Karpas-422 (cell line): ENCODE measurements around the gene OR2L8. TPM values are rescaled to one million over a fixed set of nuclear protein-coding genes. Genes with fewer than 3 reads are reported as not detected.

Experiments
- DNase-seq: peaks from one replicate; pipeline ENCODE4 v3.0.0-alpha.2; 2015
- H2AFZ ChIP-seq: fragments of 200-600 bp; sonication (generic); 2 replicates; pipeline ENCODE4 v1.6.1; 2014; ENCODE audit warnings: antibody characterized with exemption, low read length, mixed read lengths
- H3K27ac ChIP-seq: fragments of 200-600 bp; sonication (generic); 2 replicates; pipeline ENCODE4 v1.5.1; 2014; ENCODE audit warnings: mild to moderate bottlenecking, low read length, moderate library complexity
- H3K27me3 ChIP-seq: fragments of 200-600 bp; sonication (generic); 2 replicates; pipeline ENCODE4 v1.6.1; 2014; ENCODE audit warnings: low read length, mixed read lengths
- H3K36me3 ChIP-seq: fragments of 200-600 bp; sonication (generic); 2 replicates; pipeline ENCODE4 v1.6.1; 2014; ENCODE audit warnings: low read length, mixed read lengths; ENCODE audit not compliant: insufficient read depth
- H3K4me1 ChIP-seq: fragments of 200-600 bp; sonication (generic); 2 replicates; pipeline ENCODE4 v1.6.1; 2014; ENCODE audit warnings: mild to moderate bottlenecking, low read length, mixed read lengths
- H3K4me2 ChIP-seq: fragments of 200-600 bp; sonication (generic); 2 replicates; pipeline ENCODE4 v1.6.1; 2014; ENCODE audit warnings: low read length, low read depth, mild to moderate bottlenecking; ENCODE audit not compliant: poor library complexity, severe bottlenecking
- H3K4me3 ChIP-seq: fragments of 200-600 bp; sonication (generic); 2 replicates; pipeline ENCODE4 v1.5.1; 2014; ENCODE audit warnings: mild to moderate bottlenecking, antibody characterized with exemption, low read length, mixed read lengths
- H3K79me2 ChIP-seq: fragments of 200-600 bp; sonication (generic); 2 replicates; pipeline ENCODE4 v1.6.1; 2014; ENCODE audit warnings: mild to moderate bottlenecking, low read length, mixed read lengths
- H3K9ac ChIP-seq: fragments of 200-600 bp; sonication (generic); 2 replicates; pipeline ENCODE4 v1.6.0; 2014; ENCODE audit warnings: low read length
- H3K9me2 ChIP-seq: fragments of 200-600 bp; sonication (generic), shearing (Covaris generic); replicated peaks from 2 replicates; pipeline ENCODE4 v1.6.0; 2014; ENCODE audit warnings: mild to moderate bottlenecking, low read length, moderate library complexity; ENCODE audit not compliant: insufficient read depth
- H3K9me3 ChIP-seq: fragments of 300-700, 200-600 bp; sonication (generic); 2 replicates; pipeline ENCODE4 v1.6.1; 2014; ENCODE audit warnings: low read length, mixed read lengths
- H4K20me1 ChIP-seq: fragments of 200-600 bp; sonication (generic); 2 replicates; pipeline ENCODE4 v1.6.1; 2014; ENCODE audit warnings: mild to moderate bottlenecking, antibody characterized with exemption, low read length, low read depth; ENCODE audit not compliant: insufficient read depth
- total RNA-seq: library from RNA; depleted of rRNA; stranded (reverse); fragments of >200 nt; shearing (Covaris generic); gene quantifications from 2 replicates; pipeline ENCODE4 v1.2.3, GENCODE V29; 2014; ENCODE audit warnings: low replicate concordance

OR2L8 gene
- total RNA-seq, 1 experiment from 2014 or later, result not detected

DNA sequence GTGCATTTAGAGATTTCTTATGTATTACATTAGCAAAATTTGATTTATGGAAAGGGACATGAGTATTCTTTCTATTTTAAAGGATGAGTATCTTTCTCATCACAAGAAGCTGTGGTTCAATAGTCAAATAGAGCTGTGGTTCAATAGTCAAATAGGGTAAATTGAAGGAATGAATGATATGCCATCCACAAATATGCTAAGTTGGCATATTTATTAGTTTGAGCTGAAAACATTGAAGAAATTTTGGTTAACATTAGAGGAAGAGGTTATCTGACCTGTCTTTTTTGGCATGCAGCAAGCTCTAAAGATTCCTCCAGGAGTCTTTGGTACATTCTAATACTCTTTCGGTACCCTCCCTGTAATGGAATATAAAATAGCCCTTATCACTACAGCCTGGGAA is 4.8 kb downstream of the OR2L8 start:
- H2AFZ ChIP-seq, result no peak overlapping the region
- H3K36me3 ChIP-seq, result no peaks in the 10 kb centered on the region
- H3K27me3 ChIP-seq, result no peaks in the 10 kb centered on the region
- no peaks in the 10 kb centered on the region for H3K79me2 ChIP-seq
- no peak overlapping the region for H3K27ac ChIP-seq
- no peaks in the 10 kb centered on the region for H3K4me1 ChIP-seq
- no peak overlapping the region for H3K9ac ChIP-seq
- no peak overlapping the region for H3K4me2 ChIP-seq
- H4K20me1 ChIP-seq, result no peaks in the 10 kb centered on the region
- H3K9me2 ChIP-seq, result no peaks in the 10 kb centered on the region
- DNase-seq, result no peak
- H3K9me3 ChIP-seq, result no peaks in the 10 kb centered on the region; the same call in 1 of the 2 replicates
- H3K4me3 ChIP-seq, result no peak overlapping the region

DNA sequence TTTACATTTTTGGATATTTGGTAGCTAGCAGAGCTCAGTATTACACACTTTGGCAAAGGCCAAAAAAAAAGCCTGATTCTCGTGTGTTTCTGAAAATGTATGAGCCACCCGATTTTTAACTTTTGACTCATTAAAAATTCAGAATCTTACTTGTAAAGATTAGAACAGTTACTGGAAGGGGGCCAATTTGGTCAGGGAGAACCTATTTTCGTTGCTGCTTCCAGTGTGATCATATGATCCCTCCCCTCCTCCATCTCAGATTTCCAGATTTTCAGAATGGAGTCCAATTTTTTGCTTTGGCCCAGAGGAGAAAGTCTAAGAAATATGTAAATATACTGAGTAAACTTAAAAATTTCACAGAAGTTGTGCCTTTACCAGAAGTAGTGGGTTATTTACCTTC is 13.1 kb downstream of the OR2L8 start:
- no peaks in the 10 kb centered on the region for H3K36me3 ChIP-seq
- H3K27me3 ChIP-seq, result no peaks in the 10 kb centered on the region
- no peak overlapping the region for H3K9ac ChIP-seq
- H3K27ac ChIP-seq, result no peak overlapping the region
- no peaks in the 10 kb centered on the region for H3K4me1 ChIP-seq
- no peak for DNase-seq
- no peak overlapping the region for H2AFZ ChIP-seq
- H3K4me3 ChIP-seq, result no peak overlapping the region
- no peaks in the 10 kb centered on the region for H3K79me2 ChIP-seq
- no peak overlapping the region for H3K4me2 ChIP-seq
- no peaks in the 10 kb centered on the region for H4K20me1 ChIP-seq
- no peaks in the 10 kb centered on the region for H3K9me3 ChIP-seq
- H3K9me2 ChIP-seq, result no peaks in the 10 kb centered on the region

DNA sequence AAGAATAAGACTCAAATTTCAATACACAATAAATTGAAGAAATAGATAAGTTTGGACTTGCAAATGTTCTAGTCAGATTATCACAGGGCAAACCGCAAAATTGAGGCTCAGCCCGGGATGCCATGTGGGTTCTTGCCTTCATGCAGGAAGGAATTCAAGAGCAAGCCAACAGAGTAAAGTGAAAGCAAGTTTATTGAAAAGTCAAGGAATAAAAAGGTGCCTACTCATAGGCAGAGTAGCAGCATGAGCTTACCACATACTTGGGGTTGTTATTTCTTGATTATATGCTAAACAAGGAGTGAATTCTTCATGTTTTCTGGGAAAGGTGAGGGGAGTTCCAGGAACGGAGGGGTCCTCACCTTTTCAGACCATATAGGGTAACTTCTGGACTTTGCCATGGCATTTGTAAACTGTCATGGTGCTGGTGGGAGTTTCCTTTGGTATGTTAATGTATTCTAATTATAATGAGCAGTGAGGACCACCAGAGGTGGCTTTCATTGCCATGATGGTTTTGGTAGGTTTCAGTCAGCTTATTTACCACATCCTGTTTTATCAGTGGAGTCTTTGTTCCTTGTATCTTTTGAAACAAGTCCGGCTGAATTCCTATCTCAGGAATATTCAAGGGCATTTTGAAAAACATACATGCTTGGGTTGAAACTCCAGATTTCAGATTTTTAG is 14.4 kb downstream of the OR2L8 start:
- DNase-seq, result no peak

DNA sequence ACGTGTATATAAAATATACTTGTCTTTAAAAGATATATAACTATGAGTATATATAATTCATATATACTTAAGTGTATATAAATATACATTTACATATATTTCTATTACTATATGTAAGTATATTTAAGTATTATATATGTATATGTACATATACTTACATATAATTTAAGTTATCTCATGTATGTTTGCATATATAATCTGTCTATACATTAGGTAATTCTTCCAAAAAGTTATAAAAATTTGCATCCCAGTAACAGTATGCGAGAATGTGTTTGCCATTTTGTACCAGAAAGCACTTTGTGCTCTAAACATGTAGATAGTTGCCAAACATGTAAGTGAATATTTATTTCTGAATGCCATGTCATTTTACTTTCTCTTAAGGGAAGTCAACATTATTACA is 16.3 kb downstream of the OR2L8 start, which contains the start of gene OR2AK2:
TSS of gene OR2AK2 (plus strand) at position 301 of the 400 bp plus-strand sequence. CDS start 144 bp downstream, outside the sequence.
- Histone ChIP-seq H3K36me3 (no peaks in the 10 kb centered on the region), H3K27me3 (no peaks in the 10 kb centered on the region), H2AFZ (no peak within 1 kb of the TSS), H4K20me1 (no peaks in the 10 kb centered on the region), H3K4me2 (no peak within 1 kb of the TSS), H3K9me2 (no peaks in the 10 kb centered on the region), H3K79me2 (no peaks in the 10 kb centered on the region), H3K9ac (no peak within 1 kb of the TSS), H3K4me1 (no peaks in the 10 kb centered on the region), H3K27ac (no peak within 1 kb of the TSS), H3K4me3 (no peak within 1 kb of the TSS), H3K9me3 (0 out of 2 replicates have a peak, but pooled peaks cover 4% of the 10 kb centered on the region)
- DNase-seq, result no peak

More for the DNA sequence above, 14.4 kb downstream of the OR2L8 start:
- Histone ChIP-seq H2AFZ (no peak overlapping the region), H3K9me2 (no peaks in the 10 kb centered on the region), H3K79me2 (no peaks in the 10 kb centered on the region), H3K36me3 (no peaks in the 10 kb centered on the region), H3K27ac (no peak overlapping the region), H3K9me3 (no peaks in the 10 kb centered on the region), H3K9ac (no peak overlapping the region), H3K27me3 (no peaks in the 10 kb centered on the region), H3K4me3 (no peak overlapping the region), H3K4me2 (no peak overlapping the region), H4K20me1 (no peaks in the 10 kb centered on the region), H3K4me1 (no peaks in the 10 kb centered on the region)

DNA sequence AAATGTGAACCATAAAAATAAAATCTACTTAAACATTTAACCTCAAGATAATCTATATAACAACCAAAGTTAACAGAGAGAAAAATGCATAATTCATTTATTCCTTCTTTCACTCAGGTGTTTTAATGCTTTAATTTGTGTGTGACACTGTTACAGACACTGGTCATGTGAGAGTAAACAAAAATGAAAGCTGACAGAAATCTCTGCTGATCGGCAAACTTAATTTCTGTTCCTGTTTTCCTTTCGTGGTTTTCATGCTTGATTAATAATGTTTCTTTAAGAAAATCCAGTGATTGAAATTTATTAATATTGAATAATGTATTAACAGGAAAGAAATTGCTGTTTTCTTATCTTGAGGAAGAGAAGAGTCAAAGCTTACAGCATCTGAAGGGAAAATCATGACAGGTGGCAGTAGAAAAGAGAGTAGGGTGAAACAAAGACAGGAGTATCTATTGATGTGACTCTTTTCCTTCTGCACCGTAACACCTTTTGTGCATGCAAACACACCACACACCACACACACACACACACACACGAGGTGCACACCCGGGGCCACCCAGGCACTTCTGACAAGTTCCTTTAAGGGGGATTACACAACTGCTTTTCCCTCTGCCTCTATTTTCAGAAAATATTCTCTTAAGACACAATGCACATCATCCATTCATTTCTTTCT is 18.0 kb downstream of the OR2L8 start:
- no peak for DNase-seq
- H3K9me2 ChIP-seq, result no peaks in the 10 kb centered on the region
- no peaks in the 10 kb centered on the region for H3K4me1 ChIP-seq
- H3K4me3 ChIP-seq, result no peak overlapping the region
- no peaks in the 10 kb centered on the region for H4K20me1 ChIP-seq
- H3K9ac ChIP-seq, result no peak overlapping the region
- no peaks in the 10 kb centered on the region for H3K79me2 ChIP-seq
- no peak overlapping the region for H3K4me2 ChIP-seq
- no peaks in the 10 kb centered on the region for H3K36me3 ChIP-seq
- H3K27ac ChIP-seq, result no peak overlapping the region
- H3K27me3 ChIP-seq, result no peaks in the 10 kb centered on the region
- 0 out of 2 replicates have a peak, but pooled peaks cover 4% of the 10 kb centered on the region for H3K9me3 ChIP-seq
- no peak overlapping the region for H2AFZ ChIP-seq

DNA sequence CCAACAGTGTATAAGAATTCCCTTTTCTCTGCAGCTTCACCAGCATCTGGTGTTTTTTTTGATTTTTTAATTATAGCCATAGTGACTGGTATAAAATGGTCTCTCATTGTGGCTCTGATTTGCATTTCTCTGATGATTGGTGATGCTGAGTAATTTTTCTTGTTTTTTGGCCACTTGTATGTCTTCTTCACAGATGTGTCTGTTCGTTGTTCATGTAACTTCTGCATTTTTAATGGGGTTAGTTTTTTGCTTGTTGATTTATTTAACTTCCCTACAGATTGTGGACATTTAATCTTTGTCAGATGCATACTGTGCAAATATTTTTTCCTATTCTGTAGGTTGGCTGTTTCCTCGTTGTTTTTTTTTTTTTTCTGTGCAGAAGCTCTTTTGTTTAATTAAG is 44.3 kb downstream of the OR2L8 start:
- no peaks in the 10 kb centered on the region; the same call in 1 of the 2 replicates for H3K9me2 ChIP-seq
- no peak overlapping the region for H2AFZ ChIP-seq
- H3K36me3 ChIP-seq, result no peaks in the 10 kb centered on the region
- H4K20me1 ChIP-seq, result no peaks in the 10 kb centered on the region
- no peak for DNase-seq
- H3K27me3 ChIP-seq, result no peaks in the 10 kb centered on the region
- H3K4me1 ChIP-seq, result no peaks in the 10 kb centered on the region
- no peak overlapping the region for H3K4me3 ChIP-seq
- H3K27ac ChIP-seq, result no peak overlapping the region
- no peak overlapping the region for H3K4me2 ChIP-seq
- no peak overlapping the region for H3K9ac ChIP-seq
- H3K9me3 ChIP-seq, result peaks cover 11% of the 10 kb centered on the region
- H3K79me2 ChIP-seq, result no peaks in the 10 kb centered on the region

DNA sequence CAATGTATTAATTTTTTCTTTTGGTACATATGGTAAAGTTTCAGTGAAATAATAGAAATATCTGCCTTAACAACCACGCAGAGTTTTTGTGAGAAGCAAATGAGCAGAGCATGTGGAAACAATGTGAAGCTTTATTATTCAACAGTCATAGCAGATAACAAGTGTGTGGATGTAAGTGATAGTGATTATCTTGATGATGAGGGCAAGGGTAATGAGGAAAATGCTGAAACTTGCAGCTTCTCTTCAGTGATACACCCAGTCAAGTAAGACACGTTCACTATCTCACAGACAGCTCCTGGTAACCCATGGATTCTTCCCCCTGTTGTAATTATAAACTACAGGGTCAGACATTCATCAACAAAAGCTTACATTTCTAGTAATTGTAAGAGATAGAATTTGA is 50.2 kb downstream of the OR2L8 start:
- Histone ChIP-seq H3K4me1 (no peaks in the 10 kb centered on the region), H3K36me3 (no peaks in the 10 kb centered on the region), H3K27ac (no peak overlapping the region), H2AFZ (no peak overlapping the region), H3K4me3 (no peak overlapping the region), H3K4me2 (no peak overlapping the region), H4K20me1 (no peaks in the 10 kb centered on the region), H3K79me2 (no peaks in the 10 kb centered on the region), H3K27me3 (no peaks in the 10 kb centered on the region), H3K9me2 (no peaks in the 10 kb centered on the region), H3K9me3 (peaks cover 11% of the 10 kb centered on the region), H3K9ac (no peak overlapping the region)
- no peak for DNase-seq
